K562 (cell line): Measurements from ENCODE around the gene TBX6. TPM values are rescaled to one million over a fixed set of nuclear protein-coding genes. Genes with fewer than 3 reads are reported as not detected.

Source experiments
- FOXA3 ChIP-seq, 2 experiments: fragments of 450-650 bp in 1 of 2; sonication (generic) in 1 of 2; formaldehyde crosslinking; IDR thresholded peaks in 1 of 2; conservative IDR thresholded peaks in 1 of 2; 2 replicates each; pipeline versions ENCODE4 v1.4.0 to v1.8.0; 2020 to 2022; ENCODE audit warnings: mild to moderate bottlenecking in 2 of 2, missing genetic modification reagents in 1 of 2
- JUND ChIP-seq, 2 experiments: IDR thresholded peaks; 2 replicates in 1 of 2; 3 replicates in 1 of 2; pipeline ENCODE4 v1.6.1; 2011; ENCODE audit warnings: borderline replicate concordance in 2 of 2, low read depth in 2 of 2, low read length in 2 of 2, improper control_type of control experiment in 1 of 2, missing biosample characterization in 1 of 2, missing genetic modification characterization in 1 of 2, missing genetic modification reagents in 1 of 2
- ZNF274 ChIP-seq: IDR thresholded peaks from 2 replicates; pipeline ENCODE4 v1.6.1; 2011; ENCODE audit warnings: low read depth, mild to moderate bottlenecking, low read length, moderate library complexity, borderline replicate concordance
- polyA plus RNA-seq, 8 experiments: library from polyadenylated mRNA; depleted of rRNA in 4 of 8; stranded (reverse) in 5 of 8; unstranded in 3 of 8; fragments of >200 nt; fragmentation: Nextera tagmentation in 2 of 8; fragmentation: Illumina TruSeq in 1 of 8; extraction: Ambion mirVana in 2 of 8; extraction: Trizol in 1 of 8; gene quantifications; 2 replicates each; pipeline versions ENCODE4 v1.2.1 to v1.2.3, GENCODE V29; 2011 to 2014; ENCODE audit warnings: inconsistent platforms in 1 of 8, missing spikeins in 1 of 8
- total RNA-seq, 7 experiments: library from RNA; depleted of rRNA in 6 of 7; stranded (reverse); fragments of >200 nt in 6 of 7; fragmentation: Illumina TruSeq in 2 of 7; extraction: Trizol in 2 of 7; gene quantifications; 2 replicates each; pipeline versions ENCODE4 v1.2.1 to v1.2.3, GENCODE V29; 2011 to 2021; ENCODE audit warnings: low replicate concordance in 1 of 7
- TF ChIP-seq, protein P1 (sequence below): fragments of 200-600 bp; sonication (generic); IDR thresholded peaks from one replicate; pipeline ENCODE4 v1.6.1; 2012; ENCODE audit warnings: mild to moderate bottlenecking, low read depth, low read length, inconsistent platforms
- TF ChIP-seq, protein P2 (sequence below): sonication (generic); formaldehyde crosslinking; IDR thresholded peaks from 2 replicates; pipeline ENCODE4 v1.8.0; 2022; ENCODE audit warnings: mild to moderate bottlenecking, missing genetic modification reagents
- TF ChIP-seq, protein P3 (sequence below): fragments of 250-450 bp; sonication (Bioruptor Pico); IDR thresholded peaks from 2 replicates; pipeline ENCODE4 v1.5.0; 2020; ENCODE audit warnings: mild to moderate bottlenecking
- TF ChIP-seq, protein P4 (sequence below): fragments of 250-450 bp; sonication (Bioruptor Pico); IDR thresholded peaks from 2 replicates; pipeline ENCODE4 v1.4.0; 2020; ENCODE audit warnings: mild to moderate bottlenecking, moderate library complexity, borderline replicate concordance

The TBX6 gene
- total and polyA plus RNA-seq, 9 of the 15 experiments (the other 6 are each of a cell fraction or from before 2014, with no cell fraction given) = 0.07 to 0.58 (median 0.11) TPM; not detected in 2

DNA sequence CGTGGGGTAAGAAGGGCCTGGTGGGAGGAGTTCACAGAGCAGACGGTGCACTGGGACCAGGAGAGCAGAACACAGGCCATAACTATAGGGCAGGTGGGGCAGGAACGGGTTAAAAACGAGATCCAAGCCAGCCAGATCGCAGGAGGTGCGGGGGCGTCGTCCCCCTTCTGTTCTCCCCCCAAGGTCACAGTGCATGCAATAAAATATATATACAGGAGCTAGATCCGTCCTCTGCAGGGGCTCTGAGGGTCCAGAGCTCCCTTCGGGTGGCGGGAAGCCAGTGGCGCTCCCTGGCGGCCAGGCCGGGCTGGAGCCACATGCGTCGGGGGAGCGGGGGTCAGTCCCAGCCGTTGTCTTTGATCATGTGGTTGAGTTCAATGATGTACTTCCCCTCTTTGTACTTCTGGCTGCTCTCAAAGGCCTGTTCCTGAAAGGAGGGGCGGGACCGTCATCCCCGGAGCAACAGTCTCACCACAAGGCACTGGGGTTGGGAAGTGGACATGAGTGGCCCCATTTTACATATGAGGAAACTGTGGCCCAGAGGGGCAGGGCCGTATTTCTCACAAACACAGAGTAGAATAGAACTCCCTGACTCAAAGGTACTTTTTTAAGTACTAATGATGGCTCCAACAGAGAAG, 768 bp upstream of the TBX6 start (continued):
- TF ChIP-seq, protein P1, sequence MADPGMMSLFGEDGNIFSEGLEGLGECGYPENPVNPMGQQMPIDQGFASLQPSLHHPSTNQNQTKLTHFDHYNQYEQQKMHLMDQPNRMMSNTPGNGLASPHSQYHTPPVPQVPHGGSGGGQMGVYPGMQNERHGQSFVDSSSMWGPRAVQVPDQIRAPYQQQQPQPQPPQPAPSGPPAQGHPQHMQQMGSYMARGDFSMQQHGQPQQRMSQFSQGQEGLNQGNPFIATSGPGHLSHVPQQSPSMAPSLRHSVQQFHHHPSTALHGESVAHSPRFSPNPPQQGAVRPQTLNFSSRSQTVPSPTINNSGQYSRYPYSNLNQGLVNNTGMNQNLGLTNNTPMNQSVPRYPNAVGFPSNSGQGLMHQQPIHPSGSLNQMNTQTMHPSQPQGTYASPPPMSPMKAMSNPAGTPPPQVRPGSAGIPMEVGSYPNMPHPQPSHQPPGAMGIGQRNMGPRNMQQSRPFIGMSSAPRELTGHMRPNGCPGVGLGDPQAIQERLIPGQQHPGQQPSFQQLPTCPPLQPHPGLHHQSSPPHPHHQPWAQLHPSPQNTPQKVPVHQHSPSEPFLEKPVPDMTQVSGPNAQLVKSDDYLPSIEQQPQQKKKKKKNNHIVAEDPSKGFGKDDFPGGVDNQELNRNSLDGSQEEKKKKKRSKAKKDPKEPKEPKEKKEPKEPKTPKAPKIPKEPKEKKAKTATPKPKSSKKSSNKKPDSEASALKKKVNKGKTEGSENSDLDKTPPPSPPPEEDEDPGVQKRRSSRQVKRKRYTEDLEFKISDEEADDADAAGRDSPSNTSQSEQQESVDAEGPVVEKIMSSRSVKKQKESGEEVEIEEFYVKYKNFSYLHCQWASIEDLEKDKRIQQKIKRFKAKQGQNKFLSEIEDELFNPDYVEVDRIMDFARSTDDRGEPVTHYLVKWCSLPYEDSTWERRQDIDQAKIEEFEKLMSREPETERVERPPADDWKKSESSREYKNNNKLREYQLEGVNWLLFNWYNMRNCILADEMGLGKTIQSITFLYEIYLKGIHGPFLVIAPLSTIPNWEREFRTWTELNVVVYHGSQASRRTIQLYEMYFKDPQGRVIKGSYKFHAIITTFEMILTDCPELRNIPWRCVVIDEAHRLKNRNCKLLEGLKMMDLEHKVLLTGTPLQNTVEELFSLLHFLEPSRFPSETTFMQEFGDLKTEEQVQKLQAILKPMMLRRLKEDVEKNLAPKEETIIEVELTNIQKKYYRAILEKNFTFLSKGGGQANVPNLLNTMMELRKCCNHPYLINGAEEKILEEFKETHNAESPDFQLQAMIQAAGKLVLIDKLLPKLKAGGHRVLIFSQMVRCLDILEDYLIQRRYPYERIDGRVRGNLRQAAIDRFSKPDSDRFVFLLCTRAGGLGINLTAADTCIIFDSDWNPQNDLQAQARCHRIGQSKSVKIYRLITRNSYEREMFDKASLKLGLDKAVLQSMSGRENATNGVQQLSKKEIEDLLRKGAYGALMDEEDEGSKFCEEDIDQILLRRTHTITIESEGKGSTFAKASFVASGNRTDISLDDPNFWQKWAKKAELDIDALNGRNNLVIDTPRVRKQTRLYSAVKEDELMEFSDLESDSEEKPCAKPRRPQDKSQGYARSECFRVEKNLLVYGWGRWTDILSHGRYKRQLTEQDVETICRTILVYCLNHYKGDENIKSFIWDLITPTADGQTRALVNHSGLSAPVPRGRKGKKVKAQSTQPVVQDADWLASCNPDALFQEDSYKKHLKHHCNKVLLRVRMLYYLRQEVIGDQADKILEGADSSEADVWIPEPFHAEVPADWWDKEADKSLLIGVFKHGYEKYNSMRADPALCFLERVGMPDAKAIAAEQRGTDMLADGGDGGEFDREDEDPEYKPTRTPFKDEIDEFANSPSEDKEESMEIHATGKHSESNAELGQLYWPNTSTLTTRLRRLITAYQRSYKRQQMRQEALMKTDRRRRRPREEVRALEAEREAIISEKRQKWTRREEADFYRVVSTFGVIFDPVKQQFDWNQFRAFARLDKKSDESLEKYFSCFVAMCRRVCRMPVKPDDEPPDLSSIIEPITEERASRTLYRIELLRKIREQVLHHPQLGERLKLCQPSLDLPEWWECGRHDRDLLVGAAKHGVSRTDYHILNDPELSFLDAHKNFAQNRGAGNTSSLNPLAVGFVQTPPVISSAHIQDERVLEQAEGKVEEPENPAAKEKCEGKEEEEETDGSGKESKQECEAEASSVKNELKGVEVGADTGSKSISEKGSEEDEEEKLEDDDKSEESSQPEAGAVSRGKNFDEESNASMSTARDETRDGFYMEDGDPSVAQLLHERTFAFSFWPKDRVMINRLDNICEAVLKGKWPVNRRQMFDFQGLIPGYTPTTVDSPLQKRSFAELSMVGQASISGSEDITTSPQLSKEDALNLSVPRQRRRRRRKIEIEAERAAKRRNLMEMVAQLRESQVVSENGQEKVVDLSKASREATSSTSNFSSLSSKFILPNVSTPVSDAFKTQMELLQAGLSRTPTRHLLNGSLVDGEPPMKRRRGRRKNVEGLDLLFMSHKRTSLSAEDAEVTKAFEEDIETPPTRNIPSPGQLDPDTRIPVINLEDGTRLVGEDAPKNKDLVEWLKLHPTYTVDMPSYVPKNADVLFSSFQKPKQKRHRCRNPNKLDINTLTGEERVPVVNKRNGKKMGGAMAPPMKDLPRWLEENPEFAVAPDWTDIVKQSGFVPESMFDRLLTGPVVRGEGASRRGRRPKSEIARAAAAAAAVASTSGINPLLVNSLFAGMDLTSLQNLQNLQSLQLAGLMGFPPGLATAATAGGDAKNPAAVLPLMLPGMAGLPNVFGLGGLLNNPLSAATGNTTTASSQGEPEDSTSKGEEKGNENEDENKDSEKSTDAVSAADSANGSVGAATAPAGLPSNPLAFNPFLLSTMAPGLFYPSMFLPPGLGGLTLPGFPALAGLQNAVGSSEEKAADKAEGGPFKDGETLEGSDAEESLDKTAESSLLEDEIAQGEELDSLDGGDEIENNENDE = no peak
- TF ChIP-seq, protein P2, sequence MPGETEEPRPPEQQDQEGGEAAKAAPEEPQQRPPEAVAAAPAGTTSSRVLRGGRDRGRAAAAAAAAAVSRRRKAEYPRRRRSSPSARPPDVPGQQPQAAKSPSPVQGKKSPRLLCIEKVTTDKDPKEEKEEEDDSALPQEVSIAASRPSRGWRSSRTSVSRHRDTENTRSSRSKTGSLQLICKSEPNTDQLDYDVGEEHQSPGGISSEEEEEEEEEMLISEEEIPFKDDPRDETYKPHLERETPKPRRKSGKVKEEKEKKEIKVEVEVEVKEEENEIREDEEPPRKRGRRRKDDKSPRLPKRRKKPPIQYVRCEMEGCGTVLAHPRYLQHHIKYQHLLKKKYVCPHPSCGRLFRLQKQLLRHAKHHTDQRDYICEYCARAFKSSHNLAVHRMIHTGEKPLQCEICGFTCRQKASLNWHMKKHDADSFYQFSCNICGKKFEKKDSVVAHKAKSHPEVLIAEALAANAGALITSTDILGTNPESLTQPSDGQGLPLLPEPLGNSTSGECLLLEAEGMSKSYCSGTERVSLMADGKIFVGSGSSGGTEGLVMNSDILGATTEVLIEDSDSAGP (CRISPR knock-in tag) = no peak
- TF ChIP-seq FOXA3 (CRISPR knock-in tag; conservative IDR thresholded peaks at IDR 0.05 in 1 of 2, IDR thresholded peaks at IDR 0.05 in 1 of 2) = peak; percentile 22 to 65; a peak in 2 of 4 replicates
- no peak for TF ChIP-seq ZNF274
- TF ChIP-seq, protein P3, sequence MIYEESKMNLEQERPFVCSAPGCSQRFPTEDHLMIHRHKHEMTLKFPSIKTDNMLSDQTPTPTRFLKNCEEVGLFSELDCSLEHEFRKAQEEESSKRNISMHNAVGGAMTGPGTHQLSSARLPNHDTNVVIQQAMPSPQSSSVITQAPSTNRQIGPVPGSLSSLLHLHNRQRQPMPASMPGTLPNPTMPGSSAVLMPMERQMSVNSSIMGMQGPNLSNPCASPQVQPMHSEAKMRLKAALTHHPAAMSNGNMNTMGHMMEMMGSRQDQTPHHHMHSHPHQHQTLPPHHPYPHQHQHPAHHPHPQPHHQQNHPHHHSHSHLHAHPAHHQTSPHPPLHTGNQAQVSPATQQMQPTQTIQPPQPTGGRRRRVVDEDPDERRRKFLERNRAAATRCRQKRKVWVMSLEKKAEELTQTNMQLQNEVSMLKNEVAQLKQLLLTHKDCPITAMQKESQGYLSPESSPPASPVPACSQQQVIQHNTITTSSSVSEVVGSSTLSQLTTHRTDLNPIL (CRISPR knock-in tag) = peak; percentile 85; the same call in 1 of the 2 replicates
- TF ChIP-seq JUND (IDR thresholded peaks at IDR 0.05; ENCODE audit: borderline replicate concordance, low read depth, low read length) = peak; percentile 58
- TF ChIP-seq JUND (tag; IDR thresholded peaks at IDR 0.05; ENCODE audit: borderline replicate concordance, low read depth, low read length) = peak; percentile 89; the same call in 2 of the 3 replicates
- TF ChIP-seq, protein P4, sequence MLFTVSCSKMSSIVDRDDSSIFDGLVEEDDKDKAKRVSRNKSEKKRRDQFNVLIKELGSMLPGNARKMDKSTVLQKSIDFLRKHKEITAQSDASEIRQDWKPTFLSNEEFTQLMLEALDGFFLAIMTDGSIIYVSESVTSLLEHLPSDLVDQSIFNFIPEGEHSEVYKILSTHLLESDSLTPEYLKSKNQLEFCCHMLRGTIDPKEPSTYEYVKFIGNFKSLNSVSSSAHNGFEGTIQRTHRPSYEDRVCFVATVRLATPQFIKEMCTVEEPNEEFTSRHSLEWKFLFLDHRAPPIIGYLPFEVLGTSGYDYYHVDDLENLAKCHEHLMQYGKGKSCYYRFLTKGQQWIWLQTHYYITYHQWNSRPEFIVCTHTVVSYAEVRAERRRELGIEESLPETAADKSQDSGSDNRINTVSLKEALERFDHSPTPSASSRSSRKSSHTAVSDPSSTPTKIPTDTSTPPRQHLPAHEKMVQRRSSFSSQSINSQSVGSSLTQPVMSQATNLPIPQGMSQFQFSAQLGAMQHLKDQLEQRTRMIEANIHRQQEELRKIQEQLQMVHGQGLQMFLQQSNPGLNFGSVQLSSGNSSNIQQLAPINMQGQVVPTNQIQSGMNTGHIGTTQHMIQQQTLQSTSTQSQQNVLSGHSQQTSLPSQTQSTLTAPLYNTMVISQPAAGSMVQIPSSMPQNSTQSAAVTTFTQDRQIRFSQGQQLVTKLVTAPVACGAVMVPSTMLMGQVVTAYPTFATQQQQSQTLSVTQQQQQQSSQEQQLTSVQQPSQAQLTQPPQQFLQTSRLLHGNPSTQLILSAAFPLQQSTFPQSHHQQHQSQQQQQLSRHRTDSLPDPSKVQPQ (CRISPR knock-in tag) = 0 out of 2 replicates have a peak, but pooled peaks have one; percentile 77
